Endothelial cell (in vitro differentiated cells): ENCODE results near the gene TNIP1. TPM values are rescaled to one million over a fixed set of nuclear protein-coding genes. Genes with fewer than 3 reads are reported as not detected.

Experiments
- DNase-seq: peaks from one replicate; pipeline ENCODE4 v3.0.0; 2021; ENCODE audit warnings: low spot score
- H3K27ac Mint-ChIP-seq: one replicate; pipeline ENCODE4 v1.8.0; 2021; ENCODE audit warnings: mixed read lengths, inconsistent platforms; ENCODE audit not compliant: unreplicated experiment
- H3K27me3 Mint-ChIP-seq: one replicate; pipeline ENCODE4 v1.8.0; 2021; ENCODE audit warnings: mild to moderate bottlenecking, moderate library complexity, mixed read lengths, inconsistent platforms; ENCODE audit not compliant: unreplicated experiment
- H3K36me3 Mint-ChIP-seq: one replicate; pipeline ENCODE4 v1.8.0; 2021; ENCODE audit warnings: mild to moderate bottlenecking, low read depth, mixed read lengths, inconsistent platforms; ENCODE audit not compliant: unreplicated experiment
- H3K4me1 Mint-ChIP-seq: one replicate; pipeline ENCODE4 v1.8.0; 2021; ENCODE audit warnings: mild to moderate bottlenecking, mixed read lengths, inconsistent platforms; ENCODE audit not compliant: unreplicated experiment
- H3K4me3 Mint-ChIP-seq: one replicate; pipeline ENCODE4 v1.8.0; 2021; ENCODE audit warnings: mild to moderate bottlenecking, mixed read lengths, inconsistent platforms; ENCODE audit not compliant: unreplicated experiment
- H3K9me3 Mint-ChIP-seq: one replicate; pipeline ENCODE4 v1.8.0; 2021; ENCODE audit warnings: mixed read lengths, inconsistent platforms; ENCODE audit not compliant: unreplicated experiment
- total RNA-seq: library from RNA; stranded (reverse); fragmentation: NEBNext Ultra II Directional; extraction: Animal tissue kit (Norgen Biotek cat#: 25700); gene quantifications from one replicate; pipeline ENCODE4 v1.2.1, GENCODE V29; 2021; ENCODE audit not compliant: unreplicated experiment
- TF ChIP-seq, protein P1 (sequence below): fragments of 200-600 bp; sonication (generic); IDR thresholded peaks from one replicate; pipeline ENCODE4 v1.5.0; 2021; ENCODE audit warnings: antibody characterized with exemption; ENCODE audit not compliant: unreplicated experiment

TNIP1 gene
- total RNA-seq, 1 donor from 2014 or later, result 76.0 TPM

- Mint-ChIP-seq H3K36me3 (peaks cover 43% of the 10 kb centered on the region), H3K27me3 (peaks cover 3% of the 10 kb centered on the region), H3K4me1 (no peaks in the 10 kb centered on the region), H3K4me3 (no peak overlapping the region), H3K27ac (no peak overlapping the region), H3K9me3 (no peaks in the 10 kb centered on the region)
- DNase-seq, result no peak
- TF ChIP-seq, protein P1, sequence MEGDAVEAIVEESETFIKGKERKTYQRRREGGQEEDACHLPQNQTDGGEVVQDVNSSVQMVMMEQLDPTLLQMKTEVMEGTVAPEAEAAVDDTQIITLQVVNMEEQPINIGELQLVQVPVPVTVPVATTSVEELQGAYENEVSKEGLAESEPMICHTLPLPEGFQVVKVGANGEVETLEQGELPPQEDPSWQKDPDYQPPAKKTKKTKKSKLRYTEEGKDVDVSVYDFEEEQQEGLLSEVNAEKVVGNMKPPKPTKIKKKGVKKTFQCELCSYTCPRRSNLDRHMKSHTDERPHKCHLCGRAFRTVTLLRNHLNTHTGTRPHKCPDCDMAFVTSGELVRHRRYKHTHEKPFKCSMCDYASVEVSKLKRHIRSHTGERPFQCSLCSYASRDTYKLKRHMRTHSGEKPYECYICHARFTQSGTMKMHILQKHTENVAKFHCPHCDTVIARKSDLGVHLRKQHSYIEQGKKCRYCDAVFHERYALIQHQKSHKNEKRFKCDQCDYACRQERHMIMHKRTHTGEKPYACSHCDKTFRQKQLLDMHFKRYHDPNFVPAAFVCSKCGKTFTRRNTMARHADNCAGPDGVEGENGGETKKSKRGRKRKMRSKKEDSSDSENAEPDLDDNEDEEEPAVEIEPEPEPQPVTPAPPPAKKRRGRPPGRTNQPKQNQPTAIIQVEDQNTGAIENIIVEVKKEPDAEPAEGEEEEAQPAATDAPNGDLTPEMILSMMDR, result no peak
These were observed 38.2 kb upstream of the TNIP1 start for GRCh38 chr5:151118913-151119575.

DNA sequence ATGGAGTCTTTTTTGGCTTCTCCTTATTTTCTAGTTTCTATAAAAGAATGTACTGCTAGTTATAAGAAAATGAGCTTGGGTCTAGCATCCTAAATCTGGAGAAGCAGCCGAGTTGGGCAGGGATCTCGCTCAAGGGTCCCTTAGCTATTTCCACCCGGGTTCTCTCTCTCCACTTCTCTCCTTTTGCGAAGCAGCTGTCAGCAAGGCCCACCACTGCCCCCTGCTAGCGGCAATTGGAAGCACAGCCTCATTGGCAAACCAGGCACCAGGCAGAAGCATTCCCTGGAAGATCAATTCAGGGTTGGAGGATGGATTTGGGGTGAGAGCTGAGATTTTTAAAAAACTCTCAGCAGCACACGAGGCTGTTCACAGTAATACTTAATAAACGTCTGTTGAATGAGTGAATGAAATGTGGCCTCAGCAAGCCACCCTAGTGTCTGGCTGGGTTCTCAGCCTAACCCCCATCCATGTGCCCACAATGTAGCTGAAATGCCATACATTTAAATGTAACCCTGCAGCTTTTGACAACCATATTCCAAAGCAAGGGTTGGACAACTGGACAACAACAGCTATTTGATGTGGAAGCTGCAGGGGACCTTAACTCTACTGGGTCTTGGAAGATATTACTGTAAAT lies 34.6 kb upstream of the TNIP1 start:
- TF ChIP-seq, protein P1, result peak; percentile 82
- Mint-ChIP-seq H3K4me1 (no peaks in the 10 kb centered on the region), H3K9me3 (no peaks in the 10 kb centered on the region), H3K27ac (no peak overlapping the region), H3K27me3 (no peaks in the 10 kb centered on the region), H3K36me3 (peaks cover 33% of the 10 kb centered on the region), H3K4me3 (no peak overlapping the region)
- peak; percentile 83 for DNase-seq

DNA sequence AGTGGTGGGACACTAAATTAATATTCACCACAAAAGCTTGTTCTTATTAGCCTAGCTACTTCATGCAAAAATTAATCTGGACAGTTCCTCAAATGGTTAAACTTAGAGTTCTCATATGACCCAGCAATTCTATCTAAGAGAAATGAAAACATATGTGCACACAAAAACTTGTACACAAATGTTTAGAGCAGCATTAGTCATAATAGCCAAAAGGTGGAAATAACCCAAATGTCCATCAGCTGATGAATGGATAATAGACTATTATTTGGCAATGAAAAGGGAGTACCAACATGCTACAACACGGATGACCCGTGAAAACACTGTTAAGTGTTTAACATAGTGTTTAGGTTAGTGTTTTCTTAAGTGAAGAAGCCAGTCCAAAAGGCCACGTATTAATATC lies 32.8 kb upstream of the TNIP1 start:
- Mint-ChIP-seq H3K27me3 (no peaks in the 10 kb centered on the region), H3K9me3 (no peaks in the 10 kb centered on the region), H3K36me3 (peaks cover 28% of the 10 kb centered on the region), H3K4me1 (no peaks in the 10 kb centered on the region), H3K4me3 (no peak overlapping the region), H3K27ac (no peak overlapping the region)
- TF ChIP-seq, protein P1, result no peak
- no peak for DNase-seq

DNA sequence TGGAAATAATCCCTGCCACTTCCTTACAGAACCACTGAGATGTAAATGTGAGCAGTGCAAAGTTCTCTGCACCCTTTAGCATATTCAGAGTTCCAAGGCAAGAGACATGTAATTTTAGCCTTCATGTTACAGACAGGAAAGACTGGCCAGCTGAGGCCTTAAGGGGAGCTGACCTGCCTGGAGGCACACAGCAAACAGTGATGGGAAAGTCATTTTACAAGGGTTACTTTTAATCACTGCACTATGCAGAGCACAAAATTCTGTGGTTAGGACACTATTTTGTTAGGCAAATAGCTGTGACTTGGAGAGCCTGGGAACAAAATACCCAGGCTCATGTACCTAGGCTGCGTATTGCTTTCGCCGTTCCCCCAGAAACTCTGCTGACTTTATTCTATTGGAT lies 30.2 kb upstream of the TNIP1 start:
- H3K27ac Mint-ChIP-seq, result no peak overlapping the region
- DNase-seq, result no peak
- no peaks in the 10 kb centered on the region for H3K9me3 Mint-ChIP-seq
- no peak overlapping the region for H3K4me3 Mint-ChIP-seq
- TF ChIP-seq, protein P1, result no peak
- peaks cover 3% of the 10 kb centered on the region for H3K4me1 Mint-ChIP-seq
- H3K36me3 Mint-ChIP-seq, result peaks cover 43% of the 10 kb centered on the region
- H3K27me3 Mint-ChIP-seq, result no peaks in the 10 kb centered on the region

- Mint-ChIP-seq H3K36me3 (peaks cover 47% of the 10 kb centered on the region), H3K4me3 (no peak overlapping the region), H3K27me3 (no peaks in the 10 kb centered on the region), H3K4me1 (peaks cover 3% of the 10 kb centered on the region), H3K27ac (no peak overlapping the region), H3K9me3 (no peaks in the 10 kb centered on the region)
- DNase-seq, result no peak
- TF ChIP-seq, protein P1, result no peak
These were observed 29.4 kb upstream of the TNIP1 start for GRCh38 chr5:151110122-151110681.
